T-helper 1 cell treated with Interleukin-12 subunit alpha and Interleukin-12 subunit beta and Interleukin-4 antibody, amounts not matched to agents 30 ng/mL and 1 ng/mL, for 36 hours (primary cell): ENCODE data around the gene TDP1. TPM values are rescaled to one million over a fixed set of nuclear protein-coding genes. Genes with fewer than 3 reads are reported as not detected.

ENCODE experiments used
- total RNA-seq: library from RNA; stranded (reverse); gene quantifications from 2 replicates; pipeline ENCODE4 v1.2.3, GENCODE V29; 2022

Gene TDP1
- total RNA-seq, 1 donor from 2014 or later: 56.3 TPM

Other genes with a start within 250 kb of the TDP1 start
- gene EFCAB11, start 1.2 kb upstream of the TDP1 start, total RNA-seq: 4.5 and 5.0 TPM in 2 replicates
- 0.07 TPM in 1 of 2 replicates, not detected in the other for gene KCNK13, start 106.1 kb downstream of the TDP1 start, total RNA-seq